Measurements from ENCODE around the gene TNFSF12. TPM values are rescaled to one million over a fixed set of nuclear protein-coding genes. Genes with fewer than 3 reads are reported as not detected.

Gene TNFSF12
- total RNA-seq, 2 experiments from 2014 or later: 10.9 to 13.7 TPM

Other genes with a start within 250 kb of the TNFSF12 start
- gene EIF5A, start 241.4 kb upstream of the TNFSF12 start, total RNA-seq: 100 to 1,000 TPM; 780 to 934 TPM
- 10 to 100 TPM; 31.3 to 56.1 TPM for gene GPS2, start 233.7 kb upstream of the TNFSF12 start, total RNA-seq
- 10 to 100 TPM; 22.5 to 29.1 TPM for gene NEURL4, start 219.7 kb upstream of the TNFSF12 start, total RNA-seq
- 100 to 1,000 TPM; 343 to 375 TPM for gene ACAP1, start 212.5 kb upstream of the TNFSF12 start, total RNA-seq
- 1 to 10 TPM; 5.0 to 6.1 TPM for gene KCTD11, start 196.9 kb upstream of the TNFSF12 start, total RNA-seq
- under 1 TPM in 1 of 2 experiments, not detected in 1; 0.16 TPM for gene TMEM95, start 193.9 kb upstream of the TNFSF12 start, total RNA-seq
- gene TNK1, start 168.0 kb upstream of the TNFSF12 start, total RNA-seq: 1 to 10 TPM; 4.8 to 6.9 TPM
- gene PLSCR3, start 154.5 kb upstream of the TNFSF12 start, total RNA-seq: 10 to 100 TPM; 69.3 to 78.9 TPM
- 10 to 100 TPM; 55.8 to 58.1 TPM for gene TMEM256, start 145.0 kb upstream of the TNFSF12 start, total RNA-seq
- gene NLGN2, start 141.2 kb upstream of the TNFSF12 start, total RNA-seq: 1 to 10 TPM; 7.0 to 7.1 TPM
- not detected for gene SPEM1, start 128.7 kb upstream of the TNFSF12 start, total RNA-seq
- not detected for gene SPEM2, start 123.4 kb upstream of the TNFSF12 start, total RNA-seq
- gene SPEM3, start 120.2 kb upstream of the TNFSF12 start, total RNA-seq: not detected
- 10 to 100 TPM in 1 of 2 experiments, 1 to 10 TPM in 1; 8.7 to 10.7 TPM for gene TMEM102, start 113.6 kb upstream of the TNFSF12 start, total RNA-seq
- 10 to 100 TPM in 1 of 2 experiments, 1 to 10 TPM in 1; 6.9 to 10.6 TPM for gene FGF11, start 109.5 kb upstream of the TNFSF12 start, total RNA-seq
- 1 to 10 TPM; 7.8 to 8.7 TPM for gene CHRNB1, start 104.0 kb upstream of the TNFSF12 start, total RNA-seq
- 10 to 100 TPM; 17.5 to 20.9 TPM for gene ZBTB4, start 69.4 kb upstream of the TNFSF12 start, total RNA-seq
- not detected for gene SLC35G6, start 67.6 kb upstream of the TNFSF12 start, total RNA-seq
- gene POLR2A, start 64.7 kb upstream of the TNFSF12 start, total RNA-seq: 100 to 1,000 TPM; 193 to 203 TPM
- gene TNFSF13, start 9.7 kb downstream of the TNFSF12 start, total RNA-seq: 1 to 10 TPM; 1.8 to 2.5 TPM
- gene SENP3, start 12.9 kb downstream of the TNFSF12 start, total RNA-seq: 10 to 100 TPM; 59.0 to 78.9 TPM
- gene CD68, start 30.6 kb downstream of the TNFSF12 start, total RNA-seq: 10 to 100 TPM in 1 of 2 experiments, 1 to 10 TPM in 1; 9.2 to 13.7 TPM
- gene MPDU1, start 34.8 kb downstream of the TNFSF12 start, total RNA-seq: 10 to 100 TPM; 51.7 to 77.0 TPM
- under 1 TPM in 1 of 2 experiments, not detected in 1; 0.16 TPM for gene SOX15, start 41.0 kb downstream of the TNFSF12 start, total RNA-seq
- gene FXR2, start 65.8 kb downstream of the TNFSF12 start, total RNA-seq: 10 to 100 TPM; 35.6 to 50.2 TPM
- gene SAT2, start 78.8 kb downstream of the TNFSF12 start, total RNA-seq: 10 to 100 TPM; 15.9 to 22.2 TPM
- under 1 TPM; 0.25 to 0.30 TPM for gene SHBG, start 81.1 kb downstream of the TNFSF12 start, total RNA-seq
- gene ATP1B2, start 101.9 kb downstream of the TNFSF12 start, total RNA-seq: under 1 TPM; 0.32 to 0.33 TPM
- gene TP53, start 138.4 kb downstream of the TNFSF12 start, total RNA-seq: 100 to 1,000 TPM; 127 to 165 TPM
- 10 to 100 TPM; 23.5 to 27.1 TPM for gene WRAP53, start 139.4 kb downstream of the TNFSF12 start, total RNA-seq
- not detected for gene EFNB3, start 156.1 kb downstream of the TNFSF12 start, total RNA-seq
- not detected for gene DNAH2, start 168.7 kb downstream of the TNFSF12 start, total RNA-seq

Measured in activated CD4-positive, alpha-beta T cell treated with anti-CD3 and anti-CD28 coated beads for 36 hours (primary cell).